ENCODE measurements around the gene FAM83C.
"Not testable (repeated sequence)": the region's sequence is repeated elsewhere in the genome, so short reads cannot be mapped to it uniquely, and the experiment has no call there.

The FAM83C gene

GRCh38 chr20:35263532-35264341, 28.5 kb downstream of the FAM83C start:
- no peak for DNase-seq (ENCODE audit: low spot score)

DNA sequence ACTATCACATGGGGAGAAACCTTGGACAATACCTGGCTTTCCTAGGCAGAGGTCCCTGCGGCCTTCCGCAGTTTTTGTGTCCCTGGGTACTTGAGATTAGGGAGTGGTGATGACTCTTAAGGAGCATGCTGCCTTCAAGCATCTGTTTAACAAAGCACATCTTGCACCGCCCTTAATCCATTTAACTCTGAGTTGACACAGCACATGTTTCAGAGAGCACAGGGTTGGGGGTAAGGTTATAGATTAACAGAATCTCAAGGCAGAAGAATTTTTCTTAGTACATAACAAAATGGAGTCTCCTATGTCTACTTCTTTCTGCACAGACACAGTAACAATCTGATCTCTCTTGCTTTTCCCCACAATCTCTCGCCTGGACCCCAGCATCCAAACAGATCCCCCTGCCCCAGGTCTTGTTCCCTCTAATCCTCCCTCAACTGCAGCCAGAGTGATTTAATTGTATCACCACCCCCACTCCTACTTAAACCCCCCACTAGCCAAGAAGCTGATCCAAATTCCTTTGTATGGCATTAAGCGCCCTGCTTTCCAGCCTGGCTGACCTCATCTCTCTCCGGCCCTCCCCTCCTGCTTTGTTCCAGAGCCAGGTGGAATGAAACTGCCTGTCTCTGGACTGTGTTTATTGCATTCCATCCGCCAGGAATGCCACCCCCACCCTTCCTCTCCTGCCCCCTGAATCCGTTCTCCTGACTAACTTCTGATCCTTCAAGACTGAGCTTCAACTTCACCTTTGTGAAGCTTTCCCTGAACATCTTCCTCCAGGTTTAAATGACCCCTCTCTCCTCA, 29.3 kb downstream of the FAM83C start:
- DNase-seq (ENCODE audit: low spot score), result peak; percentile 79

DNA sequence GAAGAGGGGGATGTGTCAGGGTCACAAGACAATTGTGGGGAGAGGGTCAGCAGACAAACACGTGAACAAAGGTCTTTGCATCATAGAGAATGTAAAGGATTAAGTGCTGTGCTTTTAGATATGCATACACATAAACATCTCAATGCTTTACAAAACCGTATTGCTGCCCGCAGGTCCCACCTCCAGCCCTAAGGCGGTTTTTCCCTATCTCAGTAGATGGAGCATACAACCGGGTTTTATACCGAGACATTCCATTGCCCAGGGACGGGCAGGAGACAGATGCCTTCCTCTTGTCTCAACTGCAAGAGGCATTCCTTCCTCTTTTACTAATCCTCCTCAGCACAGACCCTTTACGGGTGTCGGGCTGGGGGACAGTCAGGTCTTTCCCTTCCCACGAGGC, 29.9 kb downstream of the FAM83C start:
- not testable (repeated sequence) for DNase-seq (ENCODE audit: low spot score)

GRCh38 chr20:35260426-35260825, 31.8 kb downstream of the FAM83C start:
- DNase-seq (ENCODE audit: low spot score), result no peak

DNA sequence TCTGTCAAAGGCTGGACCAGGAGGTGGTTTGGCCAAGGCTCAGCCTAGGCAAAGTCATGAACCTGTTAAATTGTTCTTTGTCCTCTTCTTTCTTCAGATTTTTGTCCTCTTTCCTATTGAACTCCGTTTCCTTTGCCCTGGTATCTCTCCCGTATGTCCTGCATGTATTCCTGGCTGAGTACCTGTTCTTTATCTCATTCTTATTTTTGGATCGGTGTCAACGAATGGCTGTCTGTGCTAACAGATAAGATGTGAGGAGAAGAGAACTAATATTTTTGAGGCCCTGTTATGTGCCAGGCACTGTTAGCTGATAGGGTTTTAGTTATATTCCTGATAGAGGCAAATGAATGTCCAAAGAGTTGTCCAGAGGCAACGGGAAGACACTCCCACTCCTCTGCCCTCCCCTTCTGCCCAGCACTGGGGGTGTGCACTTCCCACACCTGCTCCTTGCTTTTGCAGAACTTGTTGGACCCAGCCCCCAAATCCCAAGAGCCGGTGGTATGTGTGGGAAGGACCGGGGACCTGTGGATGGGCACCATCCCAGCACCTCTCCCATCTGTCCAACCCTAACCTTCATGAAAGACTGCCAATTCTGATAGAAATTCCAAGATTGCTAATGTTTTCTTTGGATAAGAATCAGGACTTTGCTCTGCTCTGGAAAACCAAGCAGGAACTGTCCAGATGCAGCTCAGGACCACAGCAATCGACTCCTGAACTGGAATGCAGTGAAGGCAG, 34.9 kb downstream of the FAM83C start:
- DNase-seq (ENCODE audit: low spot score), result no peak

DNA sequence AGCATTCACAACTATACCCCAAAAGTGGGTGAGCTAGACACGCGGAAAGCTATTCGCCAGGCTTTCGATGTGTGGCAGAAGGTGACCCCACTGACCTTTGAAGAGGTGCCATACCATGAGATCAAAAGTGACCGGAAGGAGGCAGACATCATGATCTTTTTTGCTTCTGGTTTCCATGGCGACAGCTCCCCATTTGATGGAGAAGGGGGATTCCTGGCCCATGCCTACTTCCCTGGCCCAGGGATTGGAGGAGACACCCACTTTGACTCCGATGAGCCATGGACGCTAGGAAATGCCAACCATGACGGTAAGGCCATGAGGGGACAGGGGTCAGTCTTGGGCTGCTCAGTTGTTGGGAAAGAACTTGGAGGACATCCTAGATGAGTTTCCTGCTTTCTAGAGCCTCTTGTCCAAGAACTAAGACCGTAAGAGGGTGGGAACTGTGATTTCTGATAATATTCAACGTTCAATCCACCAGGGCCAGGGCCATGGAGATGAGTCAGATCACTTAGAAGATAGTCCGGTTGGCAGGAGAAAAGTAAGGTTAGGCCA, 37.7 kb downstream of the FAM83C start:
- no peak for DNase-seq (ENCODE audit: low spot score)

DNA sequence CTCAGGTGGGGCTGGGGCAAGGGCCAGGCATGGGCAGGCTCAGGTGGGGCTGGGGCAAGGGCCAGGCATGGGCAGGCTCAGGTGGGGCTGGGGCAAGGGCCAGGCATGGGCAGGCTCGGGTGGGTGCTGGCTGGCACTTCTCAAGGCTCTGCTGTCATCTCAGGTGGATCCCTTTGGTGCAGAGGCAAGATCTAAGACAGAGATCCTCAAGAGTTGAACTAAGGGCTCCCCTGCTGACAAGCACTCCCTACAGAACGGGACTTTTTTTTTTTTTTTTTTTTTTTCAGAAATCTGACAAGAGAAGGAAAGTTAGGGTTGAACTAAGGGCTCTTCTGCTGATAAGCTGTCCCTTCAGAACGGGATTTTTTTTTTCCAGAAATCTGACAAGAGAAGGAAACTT, 39.2 kb downstream of the FAM83C start:
- DNase-seq (ENCODE audit: low spot score), result no peak

DNA sequence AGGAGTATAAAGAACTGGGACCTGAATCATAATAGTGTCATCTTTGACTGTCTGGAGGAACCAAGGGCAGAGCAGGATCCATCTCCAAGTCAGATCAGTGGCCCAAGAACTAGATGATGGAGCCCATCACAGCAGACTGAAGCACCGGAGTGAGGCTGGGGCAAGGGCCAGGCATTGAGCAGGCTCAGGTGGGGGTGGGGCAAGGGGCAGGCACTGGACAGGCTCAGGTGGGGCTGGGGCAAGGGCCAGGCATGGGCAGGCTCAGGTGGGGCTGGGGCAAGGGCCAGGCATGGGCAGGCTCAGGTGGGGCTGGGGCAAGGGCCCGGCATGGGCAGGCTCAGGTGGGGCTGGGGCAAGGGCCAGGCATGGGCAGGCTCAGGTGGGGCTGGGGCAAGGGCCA, 39.6 kb downstream of the FAM83C start:
- not testable (repeated sequence) for DNase-seq (ENCODE audit: low spot score)

GRCh38 chr20:35252037-35252461, 40.2 kb downstream of the FAM83C start:
- no peak for DNase-seq (ENCODE audit: low spot score)

GRCh38 chr20:35251613-35251940, 40.6 kb downstream of the FAM83C start:
- DNase-seq (ENCODE audit: low spot score), result no peak

DNA sequence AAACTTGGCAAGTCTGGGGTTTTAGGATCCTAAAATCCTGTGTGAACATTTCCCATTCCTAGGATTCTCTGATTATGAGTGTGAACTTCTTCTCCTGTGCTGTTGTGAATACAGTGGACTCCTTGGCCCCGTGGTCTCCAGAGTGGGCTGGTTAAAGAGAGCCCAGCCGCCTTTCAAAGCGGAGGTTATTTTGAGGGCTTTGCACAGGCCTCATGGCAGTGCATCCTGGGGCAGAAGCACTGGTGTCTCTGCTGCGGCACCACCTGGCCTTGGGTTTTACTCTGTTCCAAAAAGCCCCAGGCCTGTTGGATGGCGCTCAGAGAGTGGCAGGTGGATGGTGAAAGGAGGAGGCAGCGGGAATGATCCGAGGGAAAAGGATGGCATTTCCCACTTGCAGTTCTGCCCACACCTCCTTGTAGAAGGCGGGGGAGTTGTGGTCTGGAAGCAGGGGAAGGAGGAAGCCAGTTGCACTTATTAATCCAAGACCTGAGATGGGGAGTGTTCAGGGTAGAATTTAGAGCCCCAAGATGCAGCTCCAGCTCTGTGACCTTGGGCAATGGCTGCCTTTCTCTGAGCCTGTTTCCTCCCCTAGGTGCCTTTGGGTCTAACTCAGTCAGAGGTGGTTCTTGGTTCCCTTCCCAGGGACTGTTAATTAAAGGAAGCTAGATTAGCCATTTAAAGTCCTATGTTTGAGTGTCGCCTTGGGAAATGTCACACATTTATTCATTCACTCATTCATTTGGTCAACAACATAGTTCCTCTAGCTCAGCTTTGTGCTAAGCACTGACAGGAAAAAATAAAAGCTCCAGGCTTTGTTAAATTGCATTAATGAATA, 43.4 kb downstream of the FAM83C start:
- no peak for DNase-seq (ENCODE audit: low spot score)

- no peak for DNase-seq (ENCODE audit: low spot score)
Measured at GRCh38 chr20:35246723-35247122, 45.5 kb downstream of the FAM83C start.

GRCh38 chr20:35243986-35244385, 48.2 kb downstream of the FAM83C start:
- no peak for DNase-seq (ENCODE audit: low spot score)

DNA sequence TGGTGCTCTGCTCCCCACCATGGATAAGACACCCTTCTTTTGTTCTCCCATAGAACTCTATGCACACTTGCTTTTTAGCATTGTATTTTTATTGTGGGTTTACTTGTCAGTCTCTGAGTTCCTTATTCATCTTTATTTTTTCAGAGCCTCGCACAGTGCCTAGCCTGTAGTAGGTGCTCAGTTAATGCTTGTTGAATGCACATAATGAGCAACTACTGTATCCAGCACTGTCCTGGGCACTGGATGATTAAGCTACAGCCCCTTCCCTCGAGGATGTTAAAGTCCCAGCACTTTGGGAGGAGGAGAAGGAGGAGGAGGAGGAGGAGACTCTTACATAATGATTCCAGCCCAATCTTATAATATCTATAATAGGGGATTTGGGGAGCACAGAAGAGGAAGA, 48.9 kb downstream of the FAM83C start:
- no peak for DNase-seq (ENCODE audit: low spot score)

DNA sequence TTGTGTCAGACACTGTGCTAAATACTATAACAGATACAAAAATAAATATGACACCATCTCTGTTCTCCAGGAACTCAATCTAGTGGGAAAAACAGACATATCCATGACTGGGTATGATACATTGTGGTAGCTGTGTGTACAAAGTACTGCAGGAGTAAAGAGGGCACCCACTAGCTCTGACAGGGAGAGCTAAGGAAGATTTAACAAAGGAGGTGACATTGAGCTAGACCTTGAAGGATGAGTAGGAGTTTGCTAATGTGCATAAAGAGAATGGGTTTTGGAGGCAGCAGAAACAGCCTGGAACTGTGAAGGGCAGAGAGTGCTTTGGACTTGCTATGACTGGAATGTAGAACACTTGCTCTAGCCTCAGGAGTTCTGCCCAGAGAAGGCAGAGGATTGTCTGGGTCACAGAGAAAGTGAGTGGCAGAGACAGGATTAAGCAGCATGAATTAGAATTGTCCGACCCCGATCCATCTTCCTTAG, 51.4 kb downstream of the FAM83C start:
- DNase-seq (ENCODE audit: low spot score), result no peak

GRCh38 chr20:35240083-35240810, 52.0 kb downstream of the FAM83C start:
- no peak for DNase-seq (ENCODE audit: low spot score)

GRCh38 chr20:35238735-35239134, 53.5 kb downstream of the FAM83C start:
- DNase-seq (ENCODE audit: low spot score), result no peak

DNA sequence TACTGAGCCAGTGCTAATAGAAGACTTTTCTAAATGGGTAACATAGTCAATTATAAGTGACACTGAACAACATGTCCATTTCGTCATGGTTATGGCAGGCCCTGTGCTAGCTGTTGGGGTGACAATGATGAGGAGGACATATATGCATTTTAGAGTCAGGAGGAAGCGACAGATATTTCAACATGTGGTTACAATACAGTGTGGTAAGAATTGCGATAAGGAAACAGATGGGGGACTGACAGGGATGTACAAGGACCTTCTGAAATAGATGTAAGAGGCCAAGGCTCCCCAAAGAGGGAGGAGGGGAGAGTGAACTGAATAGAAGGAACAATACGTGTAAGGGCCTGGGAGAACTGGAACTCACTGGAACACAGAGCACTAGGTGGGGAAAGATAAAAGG, 54.1 kb downstream of the FAM83C start:
- no peak for DNase-seq (ENCODE audit: low spot score)

- DNase-seq (ENCODE audit: low spot score), result peak; percentile 44
Measured at GRCh38 chr20:35237486-35237885, 54.7 kb downstream of the FAM83C start.

- no peak for DNase-seq (ENCODE audit: low spot score)
Measured at GRCh38 chr20:35235881-35236280, 56.3 kb downstream of the FAM83C start.
